HUES64 (cell line): ENCODE results near the gene CYP2C18. TPM values are rescaled to one million over a fixed set of nuclear protein-coding genes. Genes with fewer than 3 reads are reported as not detected.
"Not testable (repeated sequence)": the region's sequence is repeated elsewhere in the genome, so short reads cannot be mapped to it uniquely, and the experiment has no call there.

Source experiments
- H3K27ac ChIP-seq: 2 replicates; pipeline ENCODE4 v1.7.0; 2013; ENCODE audit warnings: low read depth, low read length, inconsistent platforms
- H3K27me3 ChIP-seq: 2 replicates; pipeline ENCODE4 v1.6.1; 2013; ENCODE audit warnings: mild to moderate bottlenecking, low read length; ENCODE audit not compliant: insufficient read depth
- H3K36me3 ChIP-seq: 2 replicates; pipeline ENCODE4 v1.6.1; 2013; ENCODE audit warnings: mild to moderate bottlenecking, low read length; ENCODE audit not compliant: insufficient read depth
- H3K4me1 ChIP-seq: 2 replicates; pipeline ENCODE4 v1.6.1; 2013; ENCODE audit warnings: mild to moderate bottlenecking, low read length, moderate library complexity; ENCODE audit not compliant: insufficient read depth
- H3K4me3 ChIP-seq: 2 replicates; pipeline ENCODE4 v1.5.1; 2013; ENCODE audit warnings: mild to moderate bottlenecking, low read length, moderate library complexity
- H3K9ac ChIP-seq: 2 replicates; pipeline ENCODE4 v1.6.1; 2013; ENCODE audit warnings: mild to moderate bottlenecking, low read depth, low read length
- H3K9me3 ChIP-seq: 2 replicates; pipeline ENCODE4 v1.6.1; 2013; ENCODE audit warnings: low read depth, low read length; ENCODE audit not compliant: insufficient read depth
- whole genome bisulfite sequencing: fragments of 150-250, 120-280 bp; methylation state at CpG from one replicate; pipeline ENCODE4 v1.1.7; 2013; ENCODE audit warnings: missing lambda C conversion rate; 5-methylcytosine and 5-hydroxymethylcytosine counted together
- polyA plus RNA-seq, 2 experiments: library from polyadenylated mRNA; stranded (reverse); fragments of 50-300 nt; gene quantifications; one replicate each; pipeline ENCODE4 v1.2.3, GENCODE V29; 2013

CYP2C18 gene
- not detected for polyA plus RNA-seq (2013, experiment 1 of 2)
- not detected for polyA plus RNA-seq (2013, experiment 2 of 2)

DNA sequence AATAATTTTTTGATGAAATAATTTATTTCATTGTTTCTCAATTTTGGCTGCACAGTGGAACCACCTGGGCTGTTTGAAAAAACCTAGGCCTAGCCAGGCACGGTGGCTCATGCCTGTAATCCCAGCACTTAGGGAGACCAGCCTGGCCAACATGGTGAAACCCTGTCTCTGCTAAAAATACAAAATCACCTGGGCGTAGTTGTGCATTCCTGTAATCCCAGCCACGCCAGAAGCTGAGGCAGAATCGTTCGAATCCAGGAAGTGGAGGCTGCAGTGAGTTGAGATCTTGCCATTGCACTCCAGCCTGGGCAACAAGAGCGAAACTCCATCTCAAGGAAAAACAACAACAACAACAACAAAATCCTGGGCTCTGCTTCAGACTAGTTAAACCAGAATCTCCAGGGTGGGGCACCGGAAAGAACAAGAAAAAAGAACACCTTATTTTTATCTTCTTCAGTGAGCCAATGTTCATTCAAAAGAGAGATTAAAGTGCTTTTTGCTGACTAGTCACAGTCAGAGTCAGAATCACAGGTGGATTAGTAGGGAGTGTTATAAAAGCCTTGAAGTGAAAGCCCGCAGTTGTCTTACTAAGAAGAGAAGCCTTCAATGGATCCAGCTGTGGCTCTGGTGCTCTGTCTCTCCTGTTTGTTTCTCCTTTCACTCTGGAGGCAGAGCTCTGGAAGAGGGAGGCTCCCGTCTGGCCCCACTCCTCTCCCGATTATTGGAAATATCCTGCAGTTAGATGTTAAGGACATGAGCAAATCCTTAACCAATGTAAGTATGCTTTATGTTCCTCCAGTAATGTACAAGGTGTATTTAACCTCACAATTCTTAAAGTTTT lies at the start of gene CYP2C18:
Gene CYP2C18, plus strand, starts transcription at position 516 of the 841 bp plus-strand sequence. Its CDS starts 91 bp downstream, at position 607.
- Histone ChIP-seq H3K36me3 (no peaks in the 10 kb centered on the region), H3K4me3 (no peak within 1 kb of the TSS), H3K9ac (no peak within 1 kb of the TSS), H3K27me3 (no peaks in the 10 kb centered on the region), H3K27ac (no peak within 1 kb of the TSS), H3K4me1 (peaks cover 4% of the 10 kb centered on the region; the same call in 1 of the 2 replicates), H3K9me3 (peaks cover 6% of the 10 kb centered on the region; the same call in 1 of the 2 replicates)
- WGBS = 89% methylated on average over 8 of the region's 10 CpGs

DNA sequence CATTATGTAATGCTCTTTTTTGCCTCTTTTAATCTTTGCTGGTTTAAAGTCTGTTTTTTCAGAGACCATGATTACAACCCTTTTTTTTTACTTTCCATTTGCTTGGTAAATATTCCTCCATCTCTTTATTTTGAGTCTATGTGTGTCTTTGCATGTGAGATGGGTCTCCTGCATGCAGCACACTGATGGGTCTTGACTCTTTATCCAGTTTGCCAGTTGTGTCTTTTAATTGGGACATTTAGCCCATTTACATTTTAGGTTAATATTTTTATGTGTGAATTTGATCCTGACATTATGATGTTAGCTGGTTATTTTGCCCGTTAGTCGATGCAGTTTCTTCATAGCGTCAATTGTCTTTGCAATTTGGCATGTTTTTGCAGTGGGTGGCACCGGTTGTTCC lies 45.4 kb upstream of the CYP2C18 start:
- not testable (repeated sequence) for H3K27me3 ChIP-seq, H3K36me3 ChIP-seq, H3K4me1 ChIP-seq, H3K27ac ChIP-seq, H3K4me3 ChIP-seq, H3K9ac ChIP-seq, H3K9me3 ChIP-seq
- 98% methylated on average over 4 of the region's 4 CpGs for WGBS

DNA sequence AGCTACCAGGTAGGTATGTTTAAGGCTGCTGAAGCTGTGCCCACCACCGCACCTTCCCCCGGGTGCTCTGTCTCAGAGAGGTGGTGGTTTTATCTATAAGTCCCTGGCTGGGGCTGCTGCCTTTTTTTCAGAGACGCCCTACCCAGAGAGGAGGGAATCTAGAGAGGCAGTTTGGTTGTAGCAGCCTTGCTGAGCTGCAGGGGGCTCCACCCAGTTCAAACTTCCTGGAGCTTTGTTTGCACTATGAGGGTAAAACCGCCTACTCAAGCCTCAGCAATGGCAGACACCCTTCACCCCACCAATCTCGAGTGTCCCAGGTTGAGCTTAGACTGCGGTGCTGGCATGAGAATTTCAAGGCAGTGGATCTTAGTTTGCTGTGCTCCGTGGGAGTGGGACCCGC lies 43.6 kb upstream of the CYP2C18 start:
- H3K9me3 ChIP-seq = peaks cover 6% of the 10 kb centered on the region; the same call in 1 of the 2 replicates
- H3K4me3 ChIP-seq = no peak overlapping the region
- no peaks in the 10 kb centered on the region for H3K4me1 ChIP-seq
- H3K27ac ChIP-seq = no peak overlapping the region
- no peaks in the 10 kb centered on the region for H3K36me3 ChIP-seq
- H3K9ac ChIP-seq = no peak overlapping the region
- H3K27me3 ChIP-seq = no peaks in the 10 kb centered on the region
- 92% methylated on average over 8 of the region's 8 CpGs for WGBS

DNA sequence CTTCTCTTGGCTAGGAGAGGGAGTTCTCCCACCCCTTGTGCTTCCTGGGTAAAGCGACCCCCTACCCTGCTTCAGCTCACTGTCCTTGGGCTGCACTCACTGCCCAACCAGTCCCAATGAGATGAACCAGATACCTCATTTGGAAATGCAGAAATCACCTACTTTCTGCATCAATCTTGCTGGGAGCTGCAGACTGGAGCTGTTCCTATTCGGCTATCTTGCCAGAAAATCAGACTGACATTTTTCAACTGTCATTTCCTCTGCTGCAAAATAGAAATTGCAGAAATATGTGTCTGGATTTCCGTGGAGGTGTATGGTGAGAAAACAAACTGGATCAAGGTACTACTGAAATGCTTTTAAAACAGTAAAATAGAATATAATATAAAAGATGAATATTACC lies 43.0 kb upstream of the CYP2C18 start:
- H3K9ac ChIP-seq = no peak overlapping the region
- H3K27me3 ChIP-seq = no peaks in the 10 kb centered on the region
- H3K36me3 ChIP-seq = no peaks in the 10 kb centered on the region
- no peak overlapping the region for H3K4me3 ChIP-seq
- no peaks in the 10 kb centered on the region for H3K4me1 ChIP-seq
- 95% methylated on average over 2 of the region's 3 CpGs for WGBS
- H3K9me3 ChIP-seq = peaks cover 6% of the 10 kb centered on the region; the same call in 1 of the 2 replicates
- H3K27ac ChIP-seq = no peak overlapping the region

DNA sequence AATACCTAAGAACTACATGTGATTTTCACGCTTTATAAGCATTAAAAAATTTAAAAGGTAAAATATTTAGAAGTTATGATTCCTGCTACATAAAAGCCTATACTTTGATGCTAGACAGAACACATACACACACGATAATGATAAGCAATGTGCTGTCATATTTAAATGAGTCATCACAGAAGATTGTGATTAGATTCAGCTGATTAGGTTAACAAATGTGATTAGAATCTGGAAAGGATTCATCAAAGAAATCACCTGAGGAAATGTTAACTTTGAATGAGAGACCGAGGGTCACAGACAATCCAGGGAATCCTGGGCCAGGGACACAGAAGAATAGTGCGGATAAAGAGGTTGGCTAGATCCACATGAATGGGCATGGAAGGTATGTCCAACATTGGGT lies 42.0 kb upstream of the CYP2C18 start:
- H3K27ac ChIP-seq = no peak overlapping the region
- no peak overlapping the region for H3K9ac ChIP-seq
- WGBS = 94% methylated on average over 3 of the region's 4 CpGs
- no peaks in the 10 kb centered on the region for H3K36me3 ChIP-seq
- no peaks in the 10 kb centered on the region for H3K27me3 ChIP-seq
- H3K4me3 ChIP-seq = no peak overlapping the region
- no peaks in the 10 kb centered on the region for H3K4me1 ChIP-seq
- peaks cover 6% of the 10 kb centered on the region; the same call in 1 of the 2 replicates for H3K9me3 ChIP-seq

DNA sequence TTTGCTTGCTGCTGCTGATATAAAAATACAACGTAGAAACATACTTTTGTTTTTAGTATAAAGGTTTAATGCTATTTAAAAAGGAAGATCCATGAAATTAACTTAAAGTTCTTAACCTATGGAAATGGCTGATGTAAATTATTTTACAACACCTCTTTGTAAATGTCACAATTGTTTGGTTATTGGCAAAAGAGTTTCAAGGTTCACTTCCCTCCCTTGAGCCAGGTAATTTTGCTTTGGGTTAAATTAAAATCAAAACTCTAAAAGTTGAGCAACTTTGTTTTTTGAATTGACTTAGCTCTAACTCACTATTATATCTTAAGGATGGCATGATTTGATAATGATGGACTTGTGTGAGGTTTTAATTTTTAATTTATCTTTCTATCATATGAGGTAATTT lies 39.2 kb upstream of the CYP2C18 start:
- Histone ChIP-seq H3K4me3 (no peak overlapping the region), H3K36me3 (no peaks in the 10 kb centered on the region), H3K27ac (no peak overlapping the region), H3K27me3 (no peaks in the 10 kb centered on the region), H3K9me3 (no peaks in the 10 kb centered on the region), H3K4me1 (no peaks in the 10 kb centered on the region), H3K9ac (no peak overlapping the region)
- WGBS = no CpG with 5 or more reads among the region's 1 CpG

DNA sequence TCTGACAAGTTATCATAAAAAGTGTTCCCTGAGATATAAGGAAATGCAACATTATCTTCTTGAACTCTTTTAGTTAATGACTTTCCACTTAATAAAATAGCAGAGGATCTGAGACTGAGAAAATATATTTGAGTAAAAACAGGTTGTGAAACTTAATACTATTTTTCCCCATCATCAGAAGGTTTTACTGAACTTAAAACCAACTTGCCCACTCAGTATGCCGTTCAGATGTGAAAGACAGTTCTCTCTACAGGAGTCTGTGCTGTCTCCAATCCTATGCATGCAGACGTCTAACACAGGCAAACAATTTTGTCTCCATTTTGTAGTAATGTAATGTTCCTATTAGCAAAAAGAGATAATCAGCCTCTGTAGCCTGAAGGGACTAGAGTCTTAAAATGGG lies 38.2 kb upstream of the CYP2C18 start:
- Histone ChIP-seq H3K36me3 (no peaks in the 10 kb centered on the region), H3K4me1 (no peaks in the 10 kb centered on the region), H3K4me3 (no peak overlapping the region), H3K27ac (no peak overlapping the region), H3K9me3 (no peaks in the 10 kb centered on the region), H3K27me3 (no peaks in the 10 kb centered on the region), H3K9ac (no peak overlapping the region)
- 96% methylated on average over 1 of the region's 2 CpGs for WGBS

DNA sequence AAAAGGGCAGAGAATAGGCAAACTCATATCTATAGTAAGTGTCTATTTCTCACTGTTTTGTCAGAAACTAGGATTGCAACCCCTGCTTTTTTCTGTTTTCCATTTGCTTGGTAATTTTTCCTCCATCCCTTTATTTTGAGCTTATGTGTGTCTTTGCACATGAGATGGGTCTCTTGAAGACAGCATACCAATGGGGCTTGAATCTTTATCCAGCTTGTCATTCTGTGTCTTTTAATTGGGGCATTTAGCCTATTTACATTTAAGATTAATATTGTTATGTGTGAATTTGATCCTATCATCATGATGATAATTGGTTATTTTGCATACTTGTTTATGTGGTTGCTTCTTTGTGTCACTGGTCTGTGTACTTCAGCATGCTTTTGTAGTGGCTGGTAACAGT lies 28.3 kb upstream of the CYP2C18 start:
- not testable (repeated sequence) for H3K4me3 ChIP-seq, H3K36me3 ChIP-seq, H3K4me1 ChIP-seq, H3K27ac ChIP-seq, H3K9me3 ChIP-seq, H3K9ac ChIP-seq, H3K27me3 ChIP-seq

DNA sequence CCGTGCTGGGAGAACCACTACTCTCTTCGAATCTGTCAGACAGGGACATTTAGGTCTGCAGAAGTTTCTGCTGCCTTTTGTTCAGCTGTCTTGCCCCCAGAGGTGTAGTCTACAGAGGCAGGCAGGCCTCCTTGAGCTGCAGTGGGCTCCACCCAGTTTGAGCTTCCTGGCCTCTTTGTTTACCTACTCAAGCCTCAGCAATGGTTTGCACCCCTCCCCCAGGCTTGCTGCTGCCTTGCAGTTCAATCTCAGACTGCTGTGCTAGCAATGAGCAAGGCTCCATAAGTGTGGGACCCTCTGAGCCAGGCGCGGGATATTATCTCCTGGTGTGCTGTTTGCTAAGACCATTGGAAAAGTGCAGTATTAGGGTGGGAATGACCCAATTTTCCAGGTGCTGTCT lies 20.5 kb upstream of the CYP2C18 start:
- H3K4me3 ChIP-seq, H3K27ac ChIP-seq, H3K4me1 ChIP-seq, H3K9me3 ChIP-seq, H3K27me3 ChIP-seq, H3K36me3 ChIP-seq, H3K9ac ChIP-seq: not testable (repeated sequence)
- WGBS = 84% methylated on average over 4 of the region's 4 CpGs

DNA sequence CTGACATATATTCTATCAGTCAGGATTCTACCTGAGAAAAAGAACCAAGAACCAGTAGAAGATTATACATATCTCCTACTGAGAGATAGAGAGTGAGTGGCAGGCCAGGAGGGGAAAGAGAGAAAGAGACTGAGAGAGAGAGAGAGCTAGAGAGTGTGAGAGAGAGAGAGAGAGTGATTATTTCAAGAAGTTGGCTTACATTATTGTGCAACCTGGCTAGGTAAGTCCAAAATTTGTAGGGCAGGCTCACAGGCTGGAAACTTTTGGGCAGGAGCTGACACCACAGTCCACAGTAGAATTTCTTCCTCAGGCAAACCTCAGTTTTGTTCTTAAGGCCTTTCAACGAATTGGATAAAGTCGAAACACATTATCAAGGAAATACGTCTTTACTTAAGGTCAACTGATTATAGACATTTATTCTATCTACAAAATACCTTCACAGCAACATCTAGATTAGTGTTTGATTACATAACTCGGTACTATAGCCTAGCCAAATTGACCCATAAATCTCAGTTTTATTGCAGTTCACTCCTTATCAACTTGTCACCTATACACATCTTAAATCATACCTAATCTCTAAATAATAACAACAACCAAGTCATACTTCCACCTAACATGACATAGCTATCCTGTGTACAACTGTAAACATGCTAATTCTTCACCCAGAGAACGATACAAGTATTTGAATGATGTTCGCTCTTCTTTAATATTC lies 17.0 kb upstream of the CYP2C18 start:
- H3K27me3 ChIP-seq = no peaks in the 10 kb centered on the region
- 94% methylated on average over 5 of the region's 6 CpGs for WGBS
- H3K4me3 ChIP-seq = no peak overlapping the region
- no peaks in the 10 kb centered on the region for H3K9me3 ChIP-seq
- H3K36me3 ChIP-seq = no peaks in the 10 kb centered on the region
- H3K9ac ChIP-seq = no peak overlapping the region
- no peaks in the 10 kb centered on the region; the same call in 1 of the 2 replicates for H3K4me1 ChIP-seq
- H3K27ac ChIP-seq = no peak overlapping the region

DNA sequence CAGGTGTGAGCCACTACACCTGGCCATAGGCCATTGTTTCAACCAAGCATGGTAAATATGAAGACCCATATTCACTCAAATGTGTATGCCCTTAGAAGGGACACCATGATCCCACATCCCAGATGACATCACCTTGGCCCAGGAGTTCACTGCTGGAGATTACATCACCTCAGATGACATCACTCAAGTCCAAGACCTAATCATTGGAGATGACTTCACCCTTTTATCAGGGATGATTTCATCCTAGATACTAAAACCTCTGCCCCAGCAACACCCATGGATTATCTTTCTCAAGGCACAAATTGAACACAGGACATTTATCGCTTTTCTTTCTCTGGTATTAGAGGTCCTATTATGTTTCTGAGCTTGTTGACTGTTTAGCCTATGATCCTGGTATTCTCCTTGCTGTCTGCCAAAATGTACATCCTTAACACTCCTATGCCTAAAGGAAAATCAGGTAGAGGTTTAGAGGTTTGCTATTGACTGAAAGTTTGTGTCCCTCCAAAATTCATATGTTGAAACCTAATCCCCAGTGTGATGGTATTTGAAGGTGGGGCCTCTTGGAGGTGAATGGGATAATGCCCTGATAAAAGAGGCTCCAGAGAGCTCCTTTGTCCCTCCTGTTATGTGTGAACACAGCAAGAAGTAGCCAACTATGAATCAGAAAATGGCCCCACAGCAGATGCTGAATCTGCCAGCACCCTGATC lies 9.8 kb upstream of the CYP2C18 start:
- Histone ChIP-seq H3K4me3 (no peak overlapping the region), H3K27me3 (no peaks in the 10 kb centered on the region), H3K27ac (no peak overlapping the region), H3K9me3 (no peaks in the 10 kb centered on the region), H3K9ac (no peak overlapping the region), H3K36me3 (no peaks in the 10 kb centered on the region), H3K4me1 (no peaks in the 10 kb centered on the region)
- 100% methylated on average over 1 of the region's 1 CpG for WGBS
